ENCODE results near the gene TLK1. TPM values are rescaled to one million over a fixed set of nuclear protein-coding genes. Genes with fewer than 3 reads are reported as not detected.

Gene TLK1
- total and polyA plus RNA-seq, 2 of the 4 experiments (the other 2 are of a cell fraction): 7.3 to 12.5 TPM

DNA sequence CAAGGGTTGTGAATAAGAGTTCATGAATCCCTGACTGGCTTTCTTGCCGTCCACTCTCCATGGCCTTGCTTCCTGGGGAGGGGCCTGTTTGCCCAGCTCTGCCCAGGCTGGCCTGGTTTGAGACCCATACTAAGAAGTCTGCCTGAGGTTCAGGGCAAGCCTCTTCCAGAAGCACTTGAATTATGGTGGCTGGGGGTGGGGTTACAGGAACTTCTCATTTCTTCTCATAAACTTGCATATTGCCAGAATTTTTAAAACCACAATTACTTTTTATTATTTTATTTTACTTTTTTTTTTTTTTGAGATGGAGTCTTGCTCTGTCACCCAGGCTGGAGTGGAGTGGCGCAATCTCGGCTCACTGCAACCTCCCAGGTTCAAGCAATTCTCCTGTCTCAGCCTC is 189.6 kb downstream of the TLK1 start (continued):
- no peak for TF ChIP-seq CEBPB (IDR thresholded peaks at IDR 0.05; ENCODE audit: low read depth, low read length)
- no peak for TF ChIP-seq MAZ (IDR thresholded peaks at IDR 0.05; ENCODE audit: borderline replicate concordance, low read depth, low read length)
- no peak for TF ChIP-seq RAD21 (IDR thresholded peaks at IDR 0.05; ENCODE audit: low read length)
- TF ChIP-seq MAFK (IDR thresholded peaks at IDR 0.05; ENCODE audit: low read depth, low read length): no peak

GRCh38 chr2:170969872-170970496 is 190.7 kb downstream of the TLK1 start:
- dilution Hi-C loops (cut with HindIII; ENCODE audit: low sequenced_read_pairs, unreplicated experiment): no loop called here
- no peak overlapping the region for H4K5ac ChIP-seq (ENCODE audit: low read depth, low read length)
- POLR2A ChIA-PET (ENCODE audit: unreplicated experiment): no interaction called here
- TF ChIP-seq RCOR1 (IDR thresholded peaks at IDR 0.05; ENCODE audit: insufficient replicate concordance, low read length) (no peak), RFX5 (IDR thresholded peaks at IDR 0.05; ENCODE audit: low read depth, low read length) (no peak), RAD21 (IDR thresholded peaks at IDR 0.05; ENCODE audit: low read length) (no peak), MAZ (IDR thresholded peaks at IDR 0.05; ENCODE audit: borderline replicate concordance, low read depth, low read length) (no peak), MAFK (IDR thresholded peaks at IDR 0.05; ENCODE audit: low read depth, low read length) (no peak), CHD1 (IDR thresholded peaks at IDR 0.05; ENCODE audit: low read depth, low read length) (no peak), MXI1 (IDR thresholded peaks at IDR 0.05; ENCODE audit: borderline replicate concordance, low read depth, low read length) (no peak), FOS (IDR thresholded peaks at IDR 0.05; ENCODE audit: low read depth, low read length) (no peak), BHLHE40 (IDR thresholded peaks at IDR 0.05; ENCODE audit: low read depth, low read length) (no peak), NFE2L2 (IDR thresholded peaks at IDR 0.05; ENCODE audit: low read depth, low read length) (no peak), POLR2A (IDR thresholded peaks at IDR 0.05; ENCODE audit: low read depth, low read length) (no peak)
- TF ChIP-seq, protein P1, sequence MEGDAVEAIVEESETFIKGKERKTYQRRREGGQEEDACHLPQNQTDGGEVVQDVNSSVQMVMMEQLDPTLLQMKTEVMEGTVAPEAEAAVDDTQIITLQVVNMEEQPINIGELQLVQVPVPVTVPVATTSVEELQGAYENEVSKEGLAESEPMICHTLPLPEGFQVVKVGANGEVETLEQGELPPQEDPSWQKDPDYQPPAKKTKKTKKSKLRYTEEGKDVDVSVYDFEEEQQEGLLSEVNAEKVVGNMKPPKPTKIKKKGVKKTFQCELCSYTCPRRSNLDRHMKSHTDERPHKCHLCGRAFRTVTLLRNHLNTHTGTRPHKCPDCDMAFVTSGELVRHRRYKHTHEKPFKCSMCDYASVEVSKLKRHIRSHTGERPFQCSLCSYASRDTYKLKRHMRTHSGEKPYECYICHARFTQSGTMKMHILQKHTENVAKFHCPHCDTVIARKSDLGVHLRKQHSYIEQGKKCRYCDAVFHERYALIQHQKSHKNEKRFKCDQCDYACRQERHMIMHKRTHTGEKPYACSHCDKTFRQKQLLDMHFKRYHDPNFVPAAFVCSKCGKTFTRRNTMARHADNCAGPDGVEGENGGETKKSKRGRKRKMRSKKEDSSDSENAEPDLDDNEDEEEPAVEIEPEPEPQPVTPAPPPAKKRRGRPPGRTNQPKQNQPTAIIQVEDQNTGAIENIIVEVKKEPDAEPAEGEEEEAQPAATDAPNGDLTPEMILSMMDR (conservative IDR thresholded peaks at IDR 0.05; ENCODE audit: low read depth, low read length): no peak
- TF ChIP-seq, protein P2, sequence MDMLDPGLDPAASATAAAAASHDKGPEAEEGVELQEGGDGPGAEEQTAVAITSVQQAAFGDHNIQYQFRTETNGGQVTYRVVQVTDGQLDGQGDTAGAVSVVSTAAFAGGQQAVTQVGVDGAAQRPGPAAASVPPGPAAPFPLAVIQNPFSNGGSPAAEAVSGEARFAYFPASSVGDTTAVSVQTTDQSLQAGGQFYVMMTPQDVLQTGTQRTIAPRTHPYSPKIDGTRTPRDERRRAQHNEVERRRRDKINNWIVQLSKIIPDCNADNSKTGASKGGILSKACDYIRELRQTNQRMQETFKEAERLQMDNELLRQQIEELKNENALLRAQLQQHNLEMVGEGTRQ (IDR thresholded peaks at IDR 0.05; ENCODE audit: low read depth, low read length): no peak

More at GRCh38 chr2:170969872-170970496, 190.7 kb downstream of the TLK1 start:
- no peak overlapping the region for H3K9ac ChIP-seq (ENCODE audit: low read depth, low read length)
- peaks cover 15% of the 10 kb centered on the region for H4K20me1 ChIP-seq (ENCODE audit: insufficient read depth, low read length)
- no peak overlapping the region for H2BK20ac ChIP-seq (ENCODE audit: low read depth, low read length)
- no peak overlapping the region for H2BK5ac ChIP-seq (ENCODE audit: low read depth, low read length, poor library complexity, severe bottlenecking)
- intact Hi-C loops (cut with micrococcal nuclease): loop anchor here (10.0 kb wide), 4 partner anchors 365 to 1495 kb away; partner anchors contain the start of gene CYBRD1
- no TSS peak for BruUV-seq (replicated peaks)
- H2BK120ac ChIP-seq (ENCODE audit: low read depth, low read length): no peak overlapping the region
- no peak for DNase-seq
- no peak overlapping the region for H3K27ac ChIP-seq (ENCODE audit: insufficient read depth, low read length)
- no peak overlapping the region for H2BK15ac ChIP-seq (ENCODE audit: low read depth, low read length)
- peaks cover 4% of the 10 kb centered on the region; the same call in 1 of the 2 replicates for H3K9me1 ChIP-seq (ENCODE audit: insufficient read depth, low read length)
- H3K4ac ChIP-seq (ENCODE audit: low read depth, low read length): no peak overlapping the region
- no peak overlapping the region for H3K4me3 ChIP-seq (ENCODE audit: insufficient read depth, low read depth, low read length)
- H2AFZ ChIP-seq (replicated peaks; ENCODE audit: low read length, poor library complexity): no peak overlapping the region
- no peak overlapping the region for H3K18ac ChIP-seq (ENCODE audit: low read depth, low read length)
- H3K4me2 ChIP-seq (ENCODE audit: low read depth, low read length): no peak overlapping the region
- no peak overlapping the region for H3K56ac ChIP-seq (ENCODE audit: extremely low read depth, insufficient read depth, low read length)
- no peak overlapping the region for H3K14ac ChIP-seq (replicated peaks; ENCODE audit: low read depth, low read length)
- peaks cover 7% of the 10 kb centered on the region for H3K4me1 ChIP-seq (ENCODE audit: control insufficient read depth, insufficient read depth, low read length)
- H3K9me3 ChIP-seq (ENCODE audit: control insufficient read depth, insufficient read depth, low read length): no peaks in the 10 kb centered on the region
- H2AK9ac ChIP-seq (replicated peaks; ENCODE audit: low read depth, low read length, poor library complexity): no peak overlapping the region
- H3K36me3 ChIP-seq (ENCODE audit: control insufficient read depth, insufficient read depth, low read length): peaks cover 27% of the 10 kb centered on the region
- no peak for ATAC-seq (ENCODE audit: low read depth)
- CTCF ChIA-PET: no interaction called here
- no peaks in the 10 kb centered on the region for H3K27me3 ChIP-seq (ENCODE audit: control insufficient read depth, insufficient read depth, low read length)
- no peak overlapping the region for H4K8ac ChIP-seq (ENCODE audit: low read depth in 2 of 2, low read length in 2 of 2)
- in situ Hi-C loops (cut with MboI; ENCODE audit: low sequenced_read_pairs): loop anchor here (5.0 to 10.0 kb wide), 2 partner anchors 185 to 447 kb away; no protein-coding TSS in a partner anchor
- H2AK5ac ChIP-seq (ENCODE audit: low read depth, low read length): no peak overlapping the region
- H4K91ac ChIP-seq (ENCODE audit: insufficient read depth, low read depth, low read length): no peak overlapping the region
- peaks cover 8 to 11% of the 10 kb centered on the region in 2 experiments for H3K79me1 ChIP-seq (ENCODE audit: low read depth in 1 of 2, low read length in 2 of 2)
- no peak overlapping the region for H3K23ac ChIP-seq (ENCODE audit: low read depth, low read length)
- WGBS, 2 experiments (ENCODE audit: extremely low coverage in 2 of 2, insufficient read length in 1 of 2): 70% methylated on average over 2 of the region's 10 CpGs; no CpG with 5 or more reads in 1 of the 2 experiments
